ENCODE results near the gene NR1H2.
"Not testable (repeated sequence)": the region's sequence is repeated elsewhere in the genome, so short reads cannot be mapped to it uniquely, and the experiment has no call there.

The NR1H2 gene

GRCh38 chr19:50352242-50352641 lies 24.0 kb upstream of the NR1H2 start:
- no peak for DNase-seq (ENCODE audit: low read depth)
- H3K4me3 ChIP-seq (ENCODE audit: control insufficient read depth, low read depth, low read length): no peak overlapping the region
- TF ChIP-seq CTCF (IDR thresholded peaks at IDR 0.05; ENCODE audit: control insufficient read depth, insufficient read depth, low read depth, low read length, missing control alignments): no peak

- DNase-seq (ENCODE audit: low read depth); H3K4me3 ChIP-seq (ENCODE audit: control insufficient read depth, low read depth, low read length): not testable (repeated sequence)
These were observed 22.8 kb upstream of the NR1H2 start for GRCh38 chr19:50353487-50353880.

GRCh38 chr19:50356691-50357177 lies 19.5 kb upstream of the NR1H2 start:
- no peak overlapping the region for H3K4me3 ChIP-seq (ENCODE audit: control insufficient read depth, low read depth, low read length)

GRCh38 chr19:50357178-50358100 lies 18.8 kb upstream of the NR1H2 start:
- DNase-seq (ENCODE audit: low read depth): no peak
- H3K4me3 ChIP-seq (ENCODE audit: control insufficient read depth, low read depth, low read length): peak overlapping the region; percentile 41
- peak; percentile 85 for TF ChIP-seq CTCF (IDR thresholded peaks at IDR 0.05; ENCODE audit: control insufficient read depth, insufficient read depth, low read depth, low read length, missing control alignments)

More at GRCh38 chr19:50356691-50357177, 19.5 kb upstream of the NR1H2 start:
- no peak for TF ChIP-seq CTCF (IDR thresholded peaks at IDR 0.05; ENCODE audit: control insufficient read depth, insufficient read depth, low read depth, low read length, missing control alignments)
- DNase-seq (ENCODE audit: low read depth): no peak

- no peak for DNase-seq (ENCODE audit: low read depth)
- H3K4me3 ChIP-seq (ENCODE audit: control insufficient read depth, low read depth, low read length): peak overlapping the region; percentile 52
- no peak for TF ChIP-seq CTCF (IDR thresholded peaks at IDR 0.05; ENCODE audit: control insufficient read depth, insufficient read depth, low read depth, low read length, missing control alignments)
These were observed 17.6 kb upstream of the NR1H2 start for GRCh38 chr19:50358483-50359327.

- DNase-seq (ENCODE audit: low read depth): no peak
- H3K4me3 ChIP-seq (ENCODE audit: control insufficient read depth, low read depth, low read length): no peak overlapping the region
- no peak for TF ChIP-seq CTCF (IDR thresholded peaks at IDR 0.05; ENCODE audit: control insufficient read depth, insufficient read depth, low read depth, low read length, missing control alignments)
These were observed 16.9 kb upstream of the NR1H2 start for GRCh38 chr19:50359328-50359818.

Data from AG09309 (cell line).